ENCODE measurements around the gene SYMPK.

The SYMPK gene

GRCh38 chr19:45828523-45828922, 34.4 kb downstream of the SYMPK start:
- no peak for DNase-seq (ENCODE audit: low read depth)

GRCh38 chr19:45827459-45828093, 35.4 kb downstream of the SYMPK start:
- no peak overlapping the region for H3K4me3 ChIP-seq (ENCODE audit: low read depth, low read length)
- no peak for TF ChIP-seq CTCF (IDR thresholded peaks at IDR 0.05; ENCODE audit: control insufficient read depth, extremely low read depth, insufficient read depth)
- no peak for DNase-seq (ENCODE audit: low read depth)

More at GRCh38 chr19:45828523-45828922, 34.4 kb downstream of the SYMPK start:
- no peak for TF ChIP-seq CTCF (IDR thresholded peaks at IDR 0.05; ENCODE audit: control insufficient read depth, extremely low read depth, insufficient read depth)
- H3K4me3 ChIP-seq (ENCODE audit: low read depth, low read length) = no peak overlapping the region

- no peak for DNase-seq (ENCODE audit: low read depth)
- TF ChIP-seq CTCF (IDR thresholded peaks at IDR 0.05; ENCODE audit: control insufficient read depth, extremely low read depth, insufficient read depth) = no peak
- no peak overlapping the region for H3K4me3 ChIP-seq (ENCODE audit: low read depth, low read length)
Observed at GRCh38 chr19:45826934-45827333, 36.0 kb downstream of the SYMPK start.

- no peak for DNase-seq (ENCODE audit: low read depth)
- no peak overlapping the region for H3K4me3 ChIP-seq (ENCODE audit: low read depth, low read length)
- TF ChIP-seq CTCF (IDR thresholded peaks at IDR 0.05; ENCODE audit: control insufficient read depth, extremely low read depth, insufficient read depth) = no peak
Observed at GRCh38 chr19:45825917-45826893, 36.7 kb downstream of the SYMPK start.

- H3K4me3 ChIP-seq (ENCODE audit: low read depth, low read length) = no peak overlapping the region
- no peak for TF ChIP-seq CTCF (IDR thresholded peaks at IDR 0.05; ENCODE audit: control insufficient read depth, extremely low read depth, insufficient read depth)
- no peak for DNase-seq (ENCODE audit: low read depth)
Observed at GRCh38 chr19:45825263-45825605, 37.7 kb downstream of the SYMPK start.

DNA sequence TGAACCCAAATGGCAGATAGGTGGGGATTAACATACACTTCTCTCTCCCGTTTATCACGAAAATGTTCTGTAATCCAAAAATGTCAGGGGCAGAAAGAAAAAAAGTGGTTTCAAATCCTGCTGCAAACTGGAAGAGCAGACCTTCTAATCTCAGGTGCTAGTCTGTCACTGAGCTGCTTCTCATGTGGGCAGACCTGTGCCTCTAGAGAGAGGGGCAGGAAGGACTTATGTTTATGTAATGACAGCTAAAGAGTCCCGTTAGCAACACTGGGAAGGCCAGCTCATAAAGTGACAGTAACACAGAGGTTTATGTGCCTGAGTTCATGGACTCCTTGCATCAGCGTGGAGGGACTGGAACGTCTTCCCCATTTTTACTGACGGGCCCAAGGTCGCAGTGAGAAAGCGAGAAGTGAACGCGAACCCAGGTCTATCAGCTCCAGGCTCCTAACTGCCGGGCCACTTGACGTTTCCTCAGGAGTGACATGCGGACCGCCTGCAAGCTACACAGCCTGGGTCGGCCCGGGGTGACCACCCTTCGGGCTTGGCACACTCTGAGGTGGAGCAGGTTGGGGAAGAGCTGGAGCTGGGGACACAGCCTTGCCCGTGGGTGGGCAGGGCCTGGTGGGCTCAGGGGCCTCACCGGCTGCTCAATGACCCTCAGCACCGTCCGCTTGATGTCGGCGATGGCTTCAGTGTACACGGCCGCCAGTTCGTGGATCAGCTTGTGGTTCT, 38.2 kb downstream of the SYMPK start:
- DNase-seq (ENCODE audit: low read depth) = no peak
- TF ChIP-seq CTCF (IDR thresholded peaks at IDR 0.05; ENCODE audit: control insufficient read depth, extremely low read depth, insufficient read depth) = no peak
- no peak overlapping the region for H3K4me3 ChIP-seq (ENCODE audit: low read depth, low read length)
